SK-N-SH (cell line): ENCODE data around the gene EIF2D.

Source experiments
- CTCF ChIP-seq: fragments of 200-600 bp; sonication (generic); IDR thresholded peaks from 2 replicates; pipeline ENCODE4 v1.6.1; 2017; ENCODE audit warnings: antibody characterized with exemption, mild to moderate bottlenecking, moderate library complexity
- EZH2phosphoT487 ChIP-seq: fragments of 200-600 bp; sonication (generic); IDR thresholded peaks from 2 replicates; pipeline ENCODE4 v1.6.1; 2017; ENCODE audit warnings: low read depth, mixed run types, mild to moderate bottlenecking, antibody characterized with exemption, moderate library complexity, borderline replicate concordance
- SIN3A ChIP-seq: IDR thresholded peaks from 2 replicates; pipeline ENCODE4 v1.6.1; 2012; ENCODE audit warnings: low read depth, mild to moderate bottlenecking, low read length, moderate library complexity, borderline replicate concordance
- TCF12 ChIP-seq: IDR thresholded peaks from 2 replicates; pipeline ENCODE4 v1.4.0; 2012

- no peak for TF ChIP-seq CTCF
- TF ChIP-seq SIN3A: no peak
- TF ChIP-seq TCF12: no peak
- TF ChIP-seq EZH2phosphoT487: no peak
Measured at GRCh38 chr1:206550446-206550845, 61.8 kb downstream of the EIF2D start.
